Measurements from ENCODE around the gene DOK4.

DNA sequence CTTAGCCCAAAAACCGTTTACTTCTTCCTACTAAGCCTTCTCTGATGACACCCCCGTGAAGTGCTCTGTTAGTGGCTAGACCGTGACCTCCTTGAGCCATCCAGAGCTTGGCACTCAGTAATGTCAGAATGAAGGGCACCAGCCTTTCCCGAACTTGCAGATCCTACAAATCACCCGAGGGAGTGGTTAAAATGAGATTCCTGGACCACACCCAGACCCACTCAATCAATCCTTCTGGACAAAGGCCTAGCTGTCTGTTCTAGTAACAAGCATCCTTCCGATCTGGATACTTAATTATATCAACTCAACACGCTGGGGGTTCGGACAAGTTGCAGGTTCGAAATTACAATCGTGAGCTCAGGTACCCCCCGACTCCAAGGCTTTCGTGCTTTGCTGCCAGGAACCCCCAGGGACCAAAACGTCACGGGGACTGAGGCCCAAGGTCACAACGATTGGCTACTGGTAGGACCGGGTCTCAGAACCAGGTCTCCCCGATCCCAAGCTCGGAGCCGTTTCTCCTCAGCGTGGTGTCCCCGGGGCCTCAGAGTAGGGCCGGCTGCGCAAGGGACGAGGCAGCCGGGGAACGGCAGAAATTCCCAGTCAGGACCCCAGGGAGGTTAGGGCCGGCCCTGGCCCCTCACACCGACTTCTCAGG lies 39.6 kb downstream of the DOK4 start:
- TF ChIP-seq SUZ12 (IDR thresholded peaks at IDR 0.05; ENCODE audit: extremely low read depth, insufficient read depth, insufficient read length) (no peak), YY1 (IDR thresholded peaks at IDR 0.05; ENCODE audit: insufficient read depth, insufficient read length) (no peak), ZNF274 (IDR thresholded peaks at IDR 0.05; ENCODE audit: low read depth, low read length) (no peak)

All from NT2/D1 (cell line).